ENCODE results near the gene ADRA2B. TPM values are rescaled to one million over a fixed set of nuclear protein-coding genes. Genes with fewer than 3 reads are reported as not detected.
A peak's percentile ranks its signal among the peaks of the same experiment; 100 is the strongest.

ADRA2B gene
- under 1 TPM; 0.04 to 0.50 (median 0.25) TPM for total RNA-seq
- 1 to 10 TPM; 1.1 to 1.5 TPM for polyA plus RNA-seq

DNA sequence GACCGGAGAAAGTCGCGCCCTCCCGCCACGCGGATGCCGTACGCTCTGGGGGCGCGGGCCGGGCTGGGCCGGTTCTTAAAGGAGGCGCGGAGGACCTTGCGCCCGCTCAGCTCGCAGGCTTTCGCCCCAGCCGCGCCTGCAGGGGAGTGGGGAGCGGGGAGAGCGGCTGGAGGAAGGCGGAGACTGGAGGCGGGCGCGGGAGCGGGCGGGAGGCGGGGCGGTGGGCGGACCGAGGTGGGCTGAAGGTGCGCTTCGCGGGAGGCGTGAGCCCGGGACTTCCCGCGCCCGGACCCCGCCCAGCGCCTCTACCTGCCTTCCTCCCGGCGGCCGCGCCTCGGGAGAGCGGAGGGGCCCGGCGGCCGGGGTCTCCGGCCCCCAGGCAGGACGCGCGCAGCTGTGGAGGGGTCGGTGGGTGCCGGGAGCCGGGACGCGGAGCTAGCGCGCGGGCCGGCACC is at the start of gene ADRA2B:
Gene ADRA2B (minus strand): TSS at position 148 of the 455 bp plus-strand sequence. CDS start 422 bp downstream, outside the sequence.
- 0 to 1% methylated on average over 20 to 64 of the region's 64 CpGs for WGBS, 2 donors
- H3K27me3 ChIP-seq = no peaks in the 10 kb centered on the region
- DNase-seq (peak; percentile 82 to 92 (median 86)), FAIRE-seq (no peak), ATAC-seq (peak; percentile 85 to 92 (median 90))
- peak within 1 kb of the TSS in 1 of 4 donors; percentile 53 for H3K27ac ChIP-seq
- peaks cover 0 to 5% (median 4%) of the 10 kb centered on the region in 3 donors for H3K4me1 ChIP-seq
- H3K9me3 ChIP-seq = no peaks in the 10 kb centered on the region
- intact Hi-C loops (cut with DNase I) = no loop called here
- TF ChIP-seq, protein P1, sequence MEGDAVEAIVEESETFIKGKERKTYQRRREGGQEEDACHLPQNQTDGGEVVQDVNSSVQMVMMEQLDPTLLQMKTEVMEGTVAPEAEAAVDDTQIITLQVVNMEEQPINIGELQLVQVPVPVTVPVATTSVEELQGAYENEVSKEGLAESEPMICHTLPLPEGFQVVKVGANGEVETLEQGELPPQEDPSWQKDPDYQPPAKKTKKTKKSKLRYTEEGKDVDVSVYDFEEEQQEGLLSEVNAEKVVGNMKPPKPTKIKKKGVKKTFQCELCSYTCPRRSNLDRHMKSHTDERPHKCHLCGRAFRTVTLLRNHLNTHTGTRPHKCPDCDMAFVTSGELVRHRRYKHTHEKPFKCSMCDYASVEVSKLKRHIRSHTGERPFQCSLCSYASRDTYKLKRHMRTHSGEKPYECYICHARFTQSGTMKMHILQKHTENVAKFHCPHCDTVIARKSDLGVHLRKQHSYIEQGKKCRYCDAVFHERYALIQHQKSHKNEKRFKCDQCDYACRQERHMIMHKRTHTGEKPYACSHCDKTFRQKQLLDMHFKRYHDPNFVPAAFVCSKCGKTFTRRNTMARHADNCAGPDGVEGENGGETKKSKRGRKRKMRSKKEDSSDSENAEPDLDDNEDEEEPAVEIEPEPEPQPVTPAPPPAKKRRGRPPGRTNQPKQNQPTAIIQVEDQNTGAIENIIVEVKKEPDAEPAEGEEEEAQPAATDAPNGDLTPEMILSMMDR (IDR thresholded peaks at IDR 0.05) = no peak
- peak within 1 kb of the TSS; percentile 35 to 69 (median 60) for H3K4me3 ChIP-seq
- H3K36me3 ChIP-seq = no peaks in the 10 kb centered on the region

DNA sequence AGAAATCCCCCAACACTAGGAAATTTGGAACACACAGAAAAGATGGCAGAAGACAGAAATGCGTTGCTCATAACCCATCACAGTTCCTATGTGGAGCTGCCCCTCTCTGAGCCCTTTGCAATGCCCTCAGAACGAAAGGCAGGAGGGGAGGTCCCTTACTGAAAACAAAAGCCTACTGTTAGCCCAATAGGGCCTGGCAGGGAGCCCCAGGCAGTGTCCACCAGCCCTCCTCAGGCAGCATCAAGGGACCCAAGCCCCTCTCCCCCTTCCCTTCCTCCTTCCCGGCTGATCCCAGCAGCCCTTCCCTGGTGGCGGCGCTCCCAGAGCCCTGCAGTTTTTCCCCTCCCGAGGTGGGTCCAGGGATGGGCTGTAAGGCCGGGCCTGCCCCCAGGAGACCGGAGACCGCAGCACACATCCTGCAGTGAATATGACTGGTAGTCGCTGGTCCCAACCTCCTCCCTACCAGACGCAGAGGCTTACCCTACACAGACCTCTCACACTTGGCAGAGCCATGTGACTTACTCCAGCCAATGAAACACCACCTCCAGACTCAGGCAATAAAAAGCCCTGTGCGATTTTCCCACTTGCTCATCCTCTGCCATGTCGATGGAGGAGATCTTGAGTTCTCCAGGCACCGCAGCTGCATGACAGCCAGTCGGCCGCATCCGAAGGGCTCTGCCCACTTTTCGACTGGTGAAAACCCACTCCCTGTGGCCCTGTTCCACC is 48.3 kb upstream of the ADRA2B start:
- TF ChIP-seq, protein P1 (IDR thresholded peaks at IDR 0.05) = no peak
- H3K4me3 ChIP-seq = no peak overlapping the region
- H3K27me3 ChIP-seq = no peaks in the 10 kb centered on the region
- ATAC-seq (peak in 2 of 4 donors; percentile 25 to 32), DNase-seq (peak in 1 of 6 donors; percentile 26), FAIRE-seq (no peak)
- intact Hi-C loops (cut with DNase I) = no loop called here
- 74 to 76% methylated on average over 18 of the region's 18 CpGs for WGBS, 2 donors
- H3K4me1 ChIP-seq = no peaks in the 10 kb centered on the region
- no peaks in the 10 kb centered on the region for H3K36me3 ChIP-seq
- H3K27ac ChIP-seq = no peak overlapping the region
- no peaks in the 10 kb centered on the region for H3K9me3 ChIP-seq

DNA sequence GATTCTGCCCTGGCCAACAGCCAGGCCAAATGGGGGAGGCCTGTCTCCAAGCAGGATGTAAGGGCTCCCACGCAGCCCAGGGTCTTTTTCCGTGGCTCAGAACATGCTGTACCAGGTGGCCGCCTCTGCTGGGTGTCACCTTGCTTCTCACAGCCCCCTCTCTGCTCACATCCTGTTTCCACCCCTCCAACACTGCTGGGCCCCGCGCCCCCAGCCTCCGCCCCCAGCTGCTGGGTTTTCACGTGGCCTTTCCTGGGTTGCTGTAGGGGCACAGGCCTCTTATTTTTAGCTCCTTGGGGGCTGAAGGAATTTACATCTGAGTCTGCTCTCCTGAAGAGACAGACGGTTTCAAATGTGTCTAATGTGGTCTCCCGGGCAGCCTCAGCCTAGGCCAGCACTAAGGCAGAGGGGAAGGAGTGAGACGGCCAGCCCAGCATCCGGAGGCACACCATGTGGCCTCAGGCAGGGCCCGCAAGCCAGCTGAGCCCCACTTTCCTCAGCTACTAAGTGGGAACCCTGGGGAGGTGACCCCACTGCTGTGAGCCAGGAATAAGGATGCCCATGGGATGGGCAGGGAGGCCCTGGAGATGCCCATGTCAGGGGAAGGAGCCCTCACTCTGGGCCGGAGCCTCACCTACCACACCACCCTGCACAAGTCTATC is 47.5 kb upstream of the ADRA2B start:
- 72 to 77% methylated on average over 13 of the region's 13 CpGs for WGBS, 2 donors
- no peak overlapping the region for H3K27ac ChIP-seq
- H3K27me3 ChIP-seq = no peaks in the 10 kb centered on the region
- no peaks in the 10 kb centered on the region for H3K36me3 ChIP-seq
- H3K4me3 ChIP-seq = no peak overlapping the region
- H3K9me3 ChIP-seq = no peaks in the 10 kb centered on the region
- TF ChIP-seq, protein P1 (IDR thresholded peaks at IDR 0.05) = no peak
- FAIRE-seq (no peak), DNase-seq (peak in 1 of 6 donors; percentile 39), ATAC-seq (peak in 1 of 4 donors; percentile 30)
- intact Hi-C loops (cut with DNase I) = no loop called here
- H3K4me1 ChIP-seq = no peaks in the 10 kb centered on the region

DNA sequence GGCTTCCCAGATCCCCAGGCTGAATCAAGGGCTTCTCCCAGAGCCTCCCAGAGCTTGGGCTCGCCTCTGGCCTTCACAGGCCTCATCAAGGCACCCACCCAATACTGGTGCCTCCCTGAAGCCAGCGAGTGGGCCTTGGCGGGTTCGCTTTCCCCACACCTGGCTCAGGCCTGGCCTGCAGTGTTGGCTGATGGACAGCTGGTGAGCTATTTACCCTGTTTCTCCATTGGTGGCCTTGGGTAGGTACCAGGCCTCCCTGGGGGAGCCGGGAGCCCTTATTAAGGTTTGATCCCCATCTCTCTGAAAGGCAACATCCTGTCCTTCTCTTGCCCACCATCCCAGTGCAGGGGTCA is 47.0 kb upstream of the ADRA2B start:
- Histone ChIP-seq H3K27ac (no peak overlapping the region), H3K27me3 (no peaks in the 10 kb centered on the region), H3K4me1 (no peaks in the 10 kb centered on the region), H3K9me3 (no peaks in the 10 kb centered on the region), H3K36me3 (no peaks in the 10 kb centered on the region), H3K4me3 (no peak overlapping the region)
- no peak for FAIRE-seq
- no peak for DNase-seq
- no peak for ATAC-seq
- TF ChIP-seq, protein P1 (IDR thresholded peaks at IDR 0.05) = no peak
- intact Hi-C loops (cut with DNase I) = no loop called here
- 87 to 88% methylated on average over 5 of the region's 5 CpGs for WGBS, 2 donors

Data from pancreas (tissue), 10 donors.